Measurements from ENCODE around the gene CST7. TPM values are rescaled to one million over a fixed set of nuclear protein-coding genes. Genes with fewer than 3 reads are reported as not detected.

Gene CST7
- total and polyA plus RNA-seq, 10 of the 15 experiments (the other 5 are each of a cell fraction or from before 2014, with no cell fraction given): 0.69 TPM; not detected in 9

DNA sequence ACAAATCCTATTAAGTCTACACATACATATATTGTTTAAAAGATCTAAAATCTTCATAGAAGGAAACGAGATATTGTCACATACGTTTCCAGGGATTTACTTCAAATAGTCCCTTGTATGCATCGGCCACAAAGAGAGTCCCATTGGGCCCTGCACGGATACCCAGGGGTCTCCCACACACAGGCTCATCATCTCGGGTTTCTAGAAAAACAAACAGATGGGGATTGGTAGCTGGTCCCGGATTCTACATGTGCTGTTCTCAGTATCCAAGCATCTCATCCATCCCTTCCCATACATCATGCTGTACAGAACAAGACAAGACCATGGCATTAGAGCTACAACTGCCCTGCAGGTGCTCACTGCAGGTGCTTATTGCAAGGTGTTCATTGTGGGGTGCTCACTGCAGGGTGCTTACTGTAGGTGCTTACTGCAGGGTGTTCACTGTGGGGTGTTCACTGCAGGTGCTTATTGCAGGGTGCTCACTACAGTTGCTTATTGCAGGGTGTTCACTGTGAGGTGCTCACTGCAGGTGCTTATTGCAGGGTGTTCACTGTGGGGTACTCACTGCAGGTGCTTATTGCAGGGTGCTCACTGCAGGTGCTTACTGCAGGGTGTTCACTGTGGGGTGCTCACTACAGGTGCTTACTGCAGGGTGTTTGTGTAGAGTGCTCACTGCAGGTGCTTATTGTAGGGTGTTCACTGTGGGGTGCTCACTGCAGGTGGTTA is 22.5 kb downstream of the CST7 start:
- 93% methylated on average over 6 of the region's 6 CpGs for WGBS (ENCODE audit: insufficient coverage, insufficient replicate concordance, low lambda C conversion rate, missing lambda C conversion rate)
- DNase-seq (ENCODE audit: low read depth, low spot score) (no peak), ATAC-seq (no peak), FAIRE-seq (no peak)
- H3K4me1 ChIP-seq (ENCODE audit: control insufficient read depth, insufficient read depth, low read length): no peaks in the 10 kb centered on the region
- in situ Hi-C loops (cut with MboI): loop anchor here (5.0 kb wide), 1 partner anchor 51 kb away; no protein-coding TSS in a partner anchor
- H3K36me3 ChIP-seq (ENCODE audit: control insufficient read depth in 2 of 2, insufficient read depth in 2 of 2, low read length in 1 of 2): peaks cover 24 to 28% of the 10 kb centered on the region in 2 experiments
- H4K20me1 ChIP-seq (ENCODE audit: control insufficient read depth, insufficient read depth): no peaks in the 10 kb centered on the region
- ChIA-PET POLR2A (no interaction called here), RAD21 (ENCODE audit: unreplicated experiment) (no interaction called here), SMC1A (ENCODE audit: uncharacterized antibody, unreplicated experiment) (no interaction called here), CTCF (no interaction called here)
- TF ChIP-seq LARP7 (IDR thresholded peaks at IDR 0.05): no peak
- TF ChIP-seq ESRRA (IDR thresholded peaks at IDR 0.05; ENCODE audit: low read length): no peak
- TF ChIP-seq KDM1A (IDR thresholded peaks at IDR 0.05; ENCODE audit: borderline replicate concordance): no peak
- no peak for TF ChIP-seq RBBP5 (conservative IDR thresholded peaks at IDR 0.05)
- TF ChIP-seq SPI1 (IDR thresholded peaks at IDR 0.05; ENCODE audit: borderline replicate concordance, insufficient read depth, low read depth, low read length): no peak
- no peak for TF ChIP-seq TAF1 (IDR thresholded peaks at IDR 0.05; ENCODE audit: borderline replicate concordance, low read depth, low read length)
- TF ChIP-seq CEBPB (IDR thresholded peaks at IDR 0.05; ENCODE audit: borderline replicate concordance in 1 of 2, low read depth in 2 of 2, low read length in 2 of 2): no peak
- no peak for TF ChIP-seq RELA (IDR thresholded peaks at IDR 0.05; ENCODE audit: borderline replicate concordance, partially characterized antibody)
- no peak for TF ChIP-seq MEF2A (IDR thresholded peaks at IDR 0.05; ENCODE audit: insufficient read depth, low read depth, low read length)
- no peak for TF ChIP-seq RFX5 (IDR thresholded peaks at IDR 0.05; ENCODE audit: low read depth, low read length)
- TF ChIP-seq, protein P1, sequence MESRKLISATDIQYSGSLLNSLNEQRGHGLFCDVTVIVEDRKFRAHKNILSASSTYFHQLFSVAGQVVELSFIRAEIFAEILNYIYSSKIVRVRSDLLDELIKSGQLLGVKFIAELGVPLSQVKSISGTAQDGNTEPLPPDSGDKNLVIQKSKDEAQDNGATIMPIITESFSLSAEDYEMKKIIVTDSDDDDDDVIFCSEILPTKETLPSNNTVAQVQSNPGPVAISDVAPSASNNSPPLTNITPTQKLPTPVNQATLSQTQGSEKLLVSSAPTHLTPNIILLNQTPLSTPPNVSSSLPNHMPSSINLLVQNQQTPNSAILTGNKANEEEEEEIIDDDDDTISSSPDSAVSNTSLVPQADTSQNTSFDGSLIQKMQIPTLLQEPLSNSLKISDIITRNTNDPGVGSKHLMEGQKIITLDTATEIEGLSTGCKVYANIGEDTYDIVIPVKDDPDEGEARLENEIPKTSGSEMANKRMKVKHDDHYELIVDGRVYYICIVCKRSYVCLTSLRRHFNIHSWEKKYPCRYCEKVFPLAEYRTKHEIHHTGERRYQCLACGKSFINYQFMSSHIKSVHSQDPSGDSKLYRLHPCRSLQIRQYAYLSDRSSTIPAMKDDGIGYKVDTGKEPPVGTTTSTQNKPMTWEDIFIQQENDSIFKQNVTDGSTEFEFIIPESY (IDR thresholded peaks at IDR 0.05): no peak
- TF ChIP-seq GATAD2B (conservative IDR thresholded peaks at IDR 0.05; ENCODE audit: low read depth): no peak
- no peak for TF ChIP-seq CHD2 (IDR thresholded peaks at IDR 0.05; ENCODE audit: borderline replicate concordance, low read depth, low read length)
- TF ChIP-seq HDAC6 (IDR thresholded peaks at IDR 0.05; ENCODE audit: unreplicated experiment): no peak
- no peak for TF ChIP-seq NFYA (IDR thresholded peaks at IDR 0.05; ENCODE audit: borderline replicate concordance, low read depth, low read length)
- TF ChIP-seq NRF1 (conservative IDR thresholded peaks at IDR 0.05; ENCODE audit: low read depth, low read length): no peak
- TF ChIP-seq HDAC2 (IDR thresholded peaks at IDR 0.05): no peak
- no peak for TF ChIP-seq CBX5 (IDR thresholded peaks at IDR 0.05; ENCODE audit: low read depth)
- no peak for TF ChIP-seq EED (IDR thresholded peaks at IDR 0.05; ENCODE audit: low read depth)
- no peak overlapping the region for H3K9ac ChIP-seq (ENCODE audit: control insufficient read depth, insufficient read depth, low read length)
- no TSS peak for BruUV-seq (replicated peaks)
- no peak overlapping the region for H3K4me3 ChIP-seq
- H3K27ac ChIP-seq (ENCODE audit: control insufficient read depth, insufficient read depth): no peak overlapping the region
- H3K9me3 ChIP-seq (replicated peaks; ENCODE audit: control insufficient read depth, insufficient read depth, low read length): peaks cover 3% of the 10 kb centered on the region; the same call in 1 of the 3 replicates
- no peaks in the 10 kb centered on the region for H3K79me2 ChIP-seq (ENCODE audit: control insufficient read depth, insufficient read depth, low read length)
- H3K27me3 ChIP-seq (replicated peaks in 1 of 2; ENCODE audit: control insufficient read depth in 2 of 2, insufficient read depth in 2 of 2, low read length in 1 of 2): no peaks in the 10 kb centered on the region
- no peak overlapping the region for H3K4me2 ChIP-seq (ENCODE audit: control insufficient read depth, insufficient read depth)
- intact Hi-C loops (cut with micrococcal nuclease; ENCODE audit: unreplicated experiment): no loop called here
- H2AFZ ChIP-seq (ENCODE audit: control insufficient read depth, low read depth, low read length): no peak overlapping the region
